Astrocyte (in vitro differentiated cells and primary cell): ENCODE data around the gene TNFAIP2. TPM values are rescaled to one million over a fixed set of nuclear protein-coding genes. Genes with fewer than 3 reads are reported as not detected.

Experiments
- DNase-seq: peaks from one replicate; pipeline ENCODE4 v3.0.0-alpha.2; 2010; ENCODE audit warnings: low read depth
- FAIRE-seq: peaks from 2 replicates; lab custom pipeline; 2011; peaks lifted over from hg19 to GRCh38; lab: Jason Lieb, UNC
- H2AFZ ChIP-seq: 2 replicates; pipeline ENCODE4 v1.6.0; 2012; ENCODE audit warnings: low read depth, low read length, inconsistent platforms
- H3K27ac ChIP-seq: 2 replicates; pipeline ENCODE4 v1.5.1; 2011; ENCODE audit warnings: low read depth, low read length, inconsistent platforms
- H3K27me3 ChIP-seq: 2 replicates; pipeline ENCODE4 v1.6.0; 2011; ENCODE audit warnings: low read length, inconsistent platforms; ENCODE audit not compliant: insufficient read depth
- H3K36me3 ChIP-seq: 2 replicates; pipeline ENCODE4 v1.5.1; 2011; ENCODE audit warnings: low read length, inconsistent platforms; ENCODE audit not compliant: insufficient read depth
- H3K4me1 ChIP-seq: 2 replicates; pipeline ENCODE4 v1.5.1; 2011; ENCODE audit warnings: low read length, inconsistent platforms; ENCODE audit not compliant: insufficient read depth
- H3K4me2 ChIP-seq: 2 replicates; pipeline ENCODE4 v1.6.0; 2012; ENCODE audit warnings: low read length, inconsistent platforms
- H3K4me3 ChIP-seq: 2 replicates; pipeline ENCODE4 v1.5.1; 2011; ENCODE audit warnings: low read depth, mild to moderate bottlenecking, low read length, inconsistent platforms; ENCODE audit not compliant: insufficient read depth
- H3K79me2 ChIP-seq: 2 replicates; pipeline ENCODE4 v1.6.0; 2012; ENCODE audit warnings: mild to moderate bottlenecking, low read length, inconsistent platforms; ENCODE audit not compliant: insufficient read depth
- H3K9ac ChIP-seq: 2 replicates; pipeline ENCODE4 v1.6.0; 2012; ENCODE audit warnings: mild to moderate bottlenecking, low read length, inconsistent platforms
- H3K9me3 ChIP-seq: 2 replicates; pipeline ENCODE4 v1.5.1; 2012; ENCODE audit warnings: low read depth, mild to moderate bottlenecking, low read length, inconsistent platforms; ENCODE audit not compliant: insufficient read depth
- H4K20me1 ChIP-seq: 2 replicates; pipeline ENCODE4 v1.6.0; 2012; ENCODE audit warnings: low read length, inconsistent platforms; ENCODE audit not compliant: insufficient read depth
- H3K27ac Mint-ChIP-seq: one replicate; pipeline ENCODE4 v1.8.0; 2021; ENCODE audit warnings: mild to moderate bottlenecking, mixed read lengths; ENCODE audit not compliant: unreplicated experiment
- H3K27me3 Mint-ChIP-seq: one replicate; pipeline ENCODE4 v1.8.0; 2021; ENCODE audit warnings: low read depth, mixed read lengths; ENCODE audit not compliant: unreplicated experiment
- H3K36me3 Mint-ChIP-seq: one replicate; pipeline ENCODE4 v1.8.0; 2021; ENCODE audit warnings: low read depth, mixed read lengths; ENCODE audit not compliant: unreplicated experiment
- H3K4me1 Mint-ChIP-seq: one replicate; pipeline ENCODE4 v1.8.0; 2021; ENCODE audit warnings: low read depth, mixed read lengths; ENCODE audit not compliant: unreplicated experiment
- H3K4me3 Mint-ChIP-seq: one replicate; pipeline ENCODE4 v1.8.0; 2021; ENCODE audit warnings: mild to moderate bottlenecking, moderate library complexity, mixed read lengths; ENCODE audit not compliant: unreplicated experiment
- H3K9me3 Mint-ChIP-seq: one replicate; pipeline ENCODE4 v1.8.0; 2021; ENCODE audit warnings: mild to moderate bottlenecking, mixed read lengths; ENCODE audit not compliant: unreplicated experiment
- CTCF ChIP-seq: IDR thresholded peaks from 2 replicates; pipeline ENCODE4 v1.5.1; 2011; ENCODE audit warnings: low read depth, mild to moderate bottlenecking, inconsistent platforms, low read length, moderate library complexity; ENCODE audit not compliant: insufficient read depth
- EZH2 ChIP-seq: IDR thresholded peaks from 2 replicates; pipeline ENCODE4 v1.6.1; 2012; ENCODE audit warnings: mild to moderate bottlenecking, low read length, inconsistent platforms; ENCODE audit not compliant: insufficient read depth
- total RNA-seq: library from RNA; stranded (reverse); gene quantifications from 2 replicates; pipeline ENCODE4 v1.2.1, GENCODE V29; 2021

TNFAIP2 gene
- total RNA-seq, 1 donor from 2014 or later: 29.5 TPM

DNA sequence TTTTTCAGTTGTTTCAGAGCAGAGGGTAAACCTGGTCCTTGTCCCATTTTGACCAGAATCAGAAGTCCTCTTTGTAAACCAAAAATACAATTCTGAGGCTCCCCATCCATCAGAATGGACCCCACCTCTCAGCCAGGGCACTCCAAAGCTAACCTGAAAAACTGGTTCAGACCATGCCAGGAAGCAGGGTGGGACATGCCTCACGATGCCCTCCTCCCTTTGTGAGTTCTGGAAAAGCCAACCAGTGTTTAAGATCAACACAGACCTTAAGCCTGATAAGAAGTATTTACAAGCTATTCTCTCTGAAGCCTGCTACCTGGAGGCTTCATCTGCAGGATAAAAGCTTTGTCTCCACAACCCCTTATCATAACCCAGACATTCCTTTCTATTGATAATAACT, 35.4 kb downstream of the TNFAIP2 start:
- Histone ChIP-seq H3K4me3 (no peak overlapping the region), H3K36me3 (no peaks in the 10 kb centered on the region), H3K9me3 (peaks cover 3% of the 10 kb centered on the region), H3K27me3 (peaks cover 31% of the 10 kb centered on the region), H3K9ac (no peak overlapping the region), H3K79me2 (no peaks in the 10 kb centered on the region), H4K20me1 (no peaks in the 10 kb centered on the region), H3K4me2 (no peak overlapping the region), H3K27ac (no peak overlapping the region), H2AFZ (no peak overlapping the region), H3K4me1 (no peaks in the 10 kb centered on the region)
- Mint-ChIP-seq H3K27ac (no peak overlapping the region), H3K4me1 (peaks cover 2% of the 10 kb centered on the region), H3K9me3 (peaks cover 3% of the 10 kb centered on the region), H3K36me3 (peaks cover under 1% of the 10 kb centered on the region), H3K27me3 (peaks cover 51% of the 10 kb centered on the region), H3K4me3 (no peak overlapping the region)
- no peak for DNase-seq
- FAIRE-seq: no peak
- TF ChIP-seq EZH2 (no peak), CTCF (no peak)

DNA sequence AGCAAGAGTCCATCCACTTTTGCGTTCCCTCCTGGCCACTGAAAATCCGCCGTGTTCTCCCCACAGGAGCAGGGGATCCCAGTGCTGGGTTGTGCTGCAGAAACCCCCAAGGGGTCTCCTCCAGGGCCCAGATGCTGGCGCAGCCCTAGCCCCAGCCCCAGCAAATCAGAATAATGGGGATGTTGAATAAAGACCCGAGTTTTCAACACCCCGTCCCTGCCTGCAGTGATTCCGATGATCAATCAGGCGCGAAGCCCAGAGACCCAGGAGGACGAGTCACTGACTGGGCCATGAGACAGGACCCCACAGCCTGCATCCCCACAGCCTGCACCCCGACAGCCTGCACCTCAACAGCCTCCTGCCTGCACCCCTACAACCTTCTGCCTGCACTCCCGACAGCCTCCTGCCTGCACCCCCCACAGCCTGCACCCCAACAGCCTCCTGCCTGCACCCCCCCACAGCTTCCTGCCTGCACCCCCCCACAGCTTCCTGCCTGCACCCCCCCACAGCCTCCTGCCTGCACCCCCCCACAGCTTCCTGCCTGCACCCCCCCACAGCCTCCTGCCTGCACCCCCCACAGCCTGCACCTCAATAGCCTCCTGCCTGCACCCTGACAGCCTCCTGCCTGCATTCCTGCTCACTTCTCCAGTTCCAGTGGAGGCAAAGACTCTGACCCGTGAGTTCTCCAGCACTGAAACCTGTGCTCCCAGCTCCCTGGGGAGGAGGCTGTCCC, 37.2 kb downstream of the TNFAIP2 start:
- H3K27me3 Mint-ChIP-seq: peaks cover 63% of the 10 kb centered on the region
- no peak overlapping the region for H3K4me3 Mint-ChIP-seq
- no peak for DNase-seq
- Histone ChIP-seq H4K20me1 (no peaks in the 10 kb centered on the region), H3K4me1 (no peaks in the 10 kb centered on the region), H3K4me2 (no peak overlapping the region), H3K9ac (no peak overlapping the region), H3K9me3 (peaks cover 3% of the 10 kb centered on the region), H3K27me3 (peaks cover 32% of the 10 kb centered on the region), H3K27ac (no peak overlapping the region), H3K79me2 (no peaks in the 10 kb centered on the region), H2AFZ (no peak overlapping the region), H3K36me3 (no peaks in the 10 kb centered on the region), H3K4me3 (no peak overlapping the region)
- no peak for TF ChIP-seq EZH2
- TF ChIP-seq CTCF: no peak
- peaks cover 2% of the 10 kb centered on the region for H3K36me3 Mint-ChIP-seq
- H3K9me3 Mint-ChIP-seq: peaks cover 10% of the 10 kb centered on the region
- peaks cover 2% of the 10 kb centered on the region for H3K4me1 Mint-ChIP-seq
- H3K27ac Mint-ChIP-seq: no peak overlapping the region
- no peak for FAIRE-seq

DNA sequence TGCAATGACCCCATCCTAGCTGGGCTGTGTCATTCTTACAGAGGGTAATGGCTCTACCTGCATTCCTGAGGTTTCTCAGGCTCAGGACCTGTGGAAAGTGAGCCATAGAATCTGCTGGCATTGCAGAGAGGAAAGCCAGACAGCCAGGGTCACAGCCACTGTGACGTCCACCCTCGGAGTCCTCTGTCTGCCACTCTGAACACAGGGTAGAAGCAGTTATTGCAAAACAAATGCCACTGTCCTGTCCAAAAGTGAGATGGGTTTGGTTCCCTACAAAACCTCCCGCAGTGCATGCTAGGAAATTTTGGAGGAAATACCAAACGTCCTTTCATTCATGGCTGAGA, 37.8 kb downstream of the TNFAIP2 start:
- no peak overlapping the region for H3K27ac Mint-ChIP-seq
- FAIRE-seq (no peak), DNase-seq (peak; percentile 5)
- Histone ChIP-seq H3K4me2 (no peak overlapping the region), H3K27ac (no peak overlapping the region), H3K9me3 (peaks cover 3% of the 10 kb centered on the region), H4K20me1 (no peaks in the 10 kb centered on the region), H3K4me1 (no peaks in the 10 kb centered on the region), H3K36me3 (no peaks in the 10 kb centered on the region), H3K27me3 (peaks cover 32% of the 10 kb centered on the region), H3K79me2 (no peaks in the 10 kb centered on the region), H3K9ac (no peak overlapping the region), H2AFZ (no peak overlapping the region), H3K4me3 (no peak overlapping the region)
- H3K4me3 Mint-ChIP-seq: no peak overlapping the region
- H3K36me3 Mint-ChIP-seq: peaks cover 2% of the 10 kb centered on the region
- H3K27me3 Mint-ChIP-seq: peaks cover 62% of the 10 kb centered on the region
- peaks cover 11% of the 10 kb centered on the region for H3K9me3 Mint-ChIP-seq
- peaks cover 2% of the 10 kb centered on the region for H3K4me1 Mint-ChIP-seq
- TF ChIP-seq CTCF (no peak), EZH2 (no peak)
